ENCODE measurements around the gene ZNF217.

DNA sequence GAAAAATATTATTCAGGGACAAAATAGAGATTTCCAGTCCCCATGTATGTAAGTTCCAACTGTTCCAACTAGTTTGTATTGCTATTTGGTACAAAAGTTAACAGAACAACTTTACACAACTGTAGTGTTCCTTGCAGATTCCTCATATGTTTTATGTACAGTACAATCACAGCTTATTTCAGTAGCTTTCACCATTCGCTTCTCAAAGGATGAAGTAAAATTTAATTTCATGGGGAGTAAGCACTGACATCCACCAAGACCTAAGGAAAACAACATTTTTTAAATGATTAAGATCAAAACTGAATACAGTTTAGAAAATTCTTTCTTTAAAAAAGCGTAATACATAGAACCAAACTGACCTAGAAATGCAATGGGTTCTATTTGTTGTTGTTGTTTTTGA, 24.6 kb downstream of the ZNF217 start:
- TF ChIP-seq, protein P1, sequence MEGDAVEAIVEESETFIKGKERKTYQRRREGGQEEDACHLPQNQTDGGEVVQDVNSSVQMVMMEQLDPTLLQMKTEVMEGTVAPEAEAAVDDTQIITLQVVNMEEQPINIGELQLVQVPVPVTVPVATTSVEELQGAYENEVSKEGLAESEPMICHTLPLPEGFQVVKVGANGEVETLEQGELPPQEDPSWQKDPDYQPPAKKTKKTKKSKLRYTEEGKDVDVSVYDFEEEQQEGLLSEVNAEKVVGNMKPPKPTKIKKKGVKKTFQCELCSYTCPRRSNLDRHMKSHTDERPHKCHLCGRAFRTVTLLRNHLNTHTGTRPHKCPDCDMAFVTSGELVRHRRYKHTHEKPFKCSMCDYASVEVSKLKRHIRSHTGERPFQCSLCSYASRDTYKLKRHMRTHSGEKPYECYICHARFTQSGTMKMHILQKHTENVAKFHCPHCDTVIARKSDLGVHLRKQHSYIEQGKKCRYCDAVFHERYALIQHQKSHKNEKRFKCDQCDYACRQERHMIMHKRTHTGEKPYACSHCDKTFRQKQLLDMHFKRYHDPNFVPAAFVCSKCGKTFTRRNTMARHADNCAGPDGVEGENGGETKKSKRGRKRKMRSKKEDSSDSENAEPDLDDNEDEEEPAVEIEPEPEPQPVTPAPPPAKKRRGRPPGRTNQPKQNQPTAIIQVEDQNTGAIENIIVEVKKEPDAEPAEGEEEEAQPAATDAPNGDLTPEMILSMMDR (IDR thresholded peaks at IDR 0.05; ENCODE audit: poor library complexity): no peak
- no peak for TF ChIP-seq EZH2 (IDR thresholded peaks at IDR 0.05; ENCODE audit: borderline replicate concordance)

Measured in hepatocyte (in vitro differentiated cells).